Gastroesophageal sphincter (tissue), 2 donors: Measurements from ENCODE around the gene SEPTIN2.

Experiments used
- EP300 ChIP-seq: sonication (generic); formaldehyde crosslinking; IDR thresholded peaks from one replicate; pipeline ENCODE4 v1.6.1; 2017; ENCODE audit warnings: antibody characterized with exemption, mild to moderate bottlenecking
- POLR2A ChIP-seq, 2 donors: fragments of 450-650 bp; IDR thresholded peaks; one replicate each; pipeline ENCODE4 v1.6.1; 2017; ENCODE audit warnings: antibody characterized with exemption in 2 of 2, mild to moderate bottlenecking in 2 of 2, moderate library complexity in 1 of 2

GRCh38 chr2:241282555-241282954 lies 33.2 kb upstream of the SEPTIN2 start:
- TF ChIP-seq POLR2A (IDR thresholded peaks at IDR 0.05): no peak
- no peak for TF ChIP-seq EP300
